ENCODE measurements around the gene ETV2. TPM values are rescaled to one million over a fixed set of nuclear protein-coding genes. Genes with fewer than 3 reads are reported as not detected.

Gene ETV2
- total RNA-seq, 2 experiments from 2014 or later: 0.25 to 1.7 TPM

- POLR2A ChIA-PET: interaction anchor here (0.8 to 1.3 kb wide), 3 partner anchors 22 to 38 kb away, joined by 3 to 8 read pairs (median 3); partner anchors contain the start of gene COX6B1
Observed at GRCh38 chr19:35609851-35610353, 31.6 kb upstream of the ETV2 start.

GRCh38 chr19:35612224-35612558 is 29.4 kb upstream of the ETV2 start:
- Histone ChIP-seq H3K4me3 (ENCODE audit: low read depth, low read length, poor library complexity, severe bottlenecking) (peak overlapping the region; percentile 82), H3K36me3 (ENCODE audit: insufficient read depth, low read length) (peaks cover 17% of the 10 kb centered on the region; the same call in 1 of the 2 replicates), H3K79me2 (ENCODE audit: insufficient read depth, low read depth, low read length) (peaks cover 8% of the 10 kb centered on the region), H3K27ac (ENCODE audit: low read depth, low read length, poor library complexity, severe bottlenecking) (peak overlapping the region; percentile 27), H2AFZ (ENCODE audit: low read length) (peak overlapping the region; percentile 84; the same call in 1 of the 2 replicates), H3K4me1 (ENCODE audit: insufficient read depth, low read length, poor library complexity, severe bottlenecking) (peaks cover 31% of the 10 kb centered on the region), H3K4me2 (ENCODE audit: low read length) (peak overlapping the region; percentile 88), H3K9me3 (ENCODE audit: low read length) (peaks cover 5% of the 10 kb centered on the region; the same call in 1 of the 2 replicates), H3K9me2 (ENCODE audit: insufficient read depth, low read length) (no peaks in the 10 kb centered on the region), H4K20me1 (ENCODE audit: insufficient read depth, low read length) (no peaks in the 10 kb centered on the region)
- ChIA-PET CTCF (ENCODE audit: unreplicated experiment) (no interaction called here), POLR2A (no interaction called here)
- TF ChIP-seq CTCF (conservative IDR thresholded peaks at IDR 0.05; ENCODE audit: low read length): no peak
- TF ChIP-seq EZH2phosphoT487 (IDR thresholded peaks at IDR 0.05; ENCODE audit: borderline replicate concordance, low read depth, low read length): no peak
- intact Hi-C loops (cut with micrococcal nuclease; ENCODE audit: unreplicated experiment): loop anchor here (1.0 to 2.0 kb wide), 3 partner anchors 17 to 67 kb away; partner anchors contain the start of genes COX6B1, RBM42 and TMEM147
- DNase-seq (ENCODE audit: low spot score): no peak
- BruUV-seq (replicated peaks): TSS peak; percentile 84

More at GRCh38 chr19:35609851-35610353, 31.6 kb upstream of the ETV2 start:
- BruUV-seq (replicated peaks): no TSS peak
- Histone ChIP-seq H3K9me2 (ENCODE audit: insufficient read depth, low read length) (no peaks in the 10 kb centered on the region), H3K79me2 (ENCODE audit: insufficient read depth, low read depth, low read length) (peaks cover 8% of the 10 kb centered on the region), H3K27ac (ENCODE audit: low read depth, low read length, poor library complexity, severe bottlenecking) (peak overlapping the region; percentile 70), H3K36me3 (ENCODE audit: insufficient read depth, low read length) (peaks cover under 1% of the 10 kb centered on the region; the same call in 1 of the 2 replicates), H2AFZ (ENCODE audit: low read length) (peak overlapping the region; percentile 86), H3K4me2 (ENCODE audit: low read length) (peak overlapping the region; percentile 47), H3K4me3 (ENCODE audit: low read depth, low read length, poor library complexity, severe bottlenecking) (no peak overlapping the region), H3K4me1 (ENCODE audit: insufficient read depth, low read length, poor library complexity, severe bottlenecking) (peaks cover 31% of the 10 kb centered on the region), H4K20me1 (ENCODE audit: insufficient read depth, low read length) (no peaks in the 10 kb centered on the region), H3K9me3 (ENCODE audit: low read length) (peaks cover 5% of the 10 kb centered on the region; the same call in 1 of the 2 replicates)
- DNase-seq (ENCODE audit: low spot score): peak; percentile 82
- TF ChIP-seq CTCF (conservative IDR thresholded peaks at IDR 0.05; ENCODE audit: low read length) (no peak), EZH2phosphoT487 (IDR thresholded peaks at IDR 0.05; ENCODE audit: borderline replicate concordance, low read depth, low read length) (no peak)
- intact Hi-C loops (cut with micrococcal nuclease; ENCODE audit: unreplicated experiment): no loop called here
- CTCF ChIA-PET (ENCODE audit: unreplicated experiment): no interaction called here

All from OCI-LY7 (cell line).